ENCODE measurements around the gene ZSWIM5.

- TF ChIP-seq CTCF (optimal IDR thresholded peaks at IDR 0.05 in 1 of 3, IDR thresholded peaks at IDR 0.05 in 1 of 3, conservative IDR thresholded peaks at IDR 0.05 in 1 of 3; ENCODE audit: extremely low read depth in 1 of 3, insufficient read depth in 2 of 3, low read length in 3 of 3), result no peak
- no peak for TF ChIP-seq EZH2 (IDR thresholded peaks at IDR 0.05; ENCODE audit: low read length)
Observed at GRCh38 chr1:45032837-45033236, 173.6 kb downstream of the ZSWIM5 start.

All from keratinocyte (primary cell).